Stimulated activated CD4-positive, alpha-beta T cell treated with anti-CD3 and anti-CD28 coated beads, TNF-alpha, amount 100 ng/mL, for 1 hour (primary cell): ENCODE measurements around the gene MPDU1.

Experiments
- DNase-seq, 3 donors: peaks; one replicate each; pipeline ENCODE4 v3.0.0-alpha.2; 2020; ENCODE audit warnings: low read depth in 3 of 3, low spot score in 1 of 3

The MPDU1 gene

DNA sequence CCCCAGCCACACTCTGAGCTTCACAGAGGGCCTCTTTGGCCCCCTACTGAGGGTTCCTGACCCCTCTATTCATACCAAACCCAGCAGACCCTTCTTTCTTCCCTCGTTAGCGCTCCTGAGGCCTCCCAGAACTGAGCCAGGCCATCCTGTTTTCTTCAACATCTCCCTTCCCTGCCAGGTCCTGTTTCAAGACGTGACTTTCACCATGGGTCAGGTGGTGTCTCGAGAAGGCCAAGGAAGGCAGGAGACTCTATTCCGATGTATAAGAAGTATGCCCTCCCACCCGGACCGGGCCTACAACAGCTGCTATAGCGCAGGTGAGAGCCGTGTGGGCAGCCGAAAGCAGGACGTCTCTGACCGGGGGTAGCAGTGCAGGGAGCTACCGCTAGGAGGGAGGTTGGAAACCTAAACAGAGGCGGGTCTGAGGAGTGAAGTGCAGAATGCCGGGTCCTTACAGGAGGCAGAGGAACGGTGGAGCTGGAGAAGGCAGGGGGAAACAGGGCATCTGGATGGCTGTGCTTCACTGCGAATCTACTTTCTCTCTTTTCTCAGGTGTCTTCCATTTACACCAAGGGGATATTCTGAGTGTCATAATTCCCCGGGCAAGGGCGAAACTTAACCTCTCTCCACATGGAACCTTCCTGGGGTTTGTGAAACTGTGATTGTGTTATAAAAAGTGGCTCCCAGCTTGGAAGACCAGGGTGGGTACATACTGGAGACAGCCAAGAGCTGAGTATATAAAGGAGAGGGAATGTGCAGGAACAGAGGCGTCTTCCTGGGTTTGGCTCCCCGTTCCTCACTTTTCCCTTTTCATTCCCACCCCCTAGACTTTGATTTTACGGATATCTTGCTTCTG is 23.3 kb upstream of the MPDU1 start:
- no peak for DNase-seq

DNA sequence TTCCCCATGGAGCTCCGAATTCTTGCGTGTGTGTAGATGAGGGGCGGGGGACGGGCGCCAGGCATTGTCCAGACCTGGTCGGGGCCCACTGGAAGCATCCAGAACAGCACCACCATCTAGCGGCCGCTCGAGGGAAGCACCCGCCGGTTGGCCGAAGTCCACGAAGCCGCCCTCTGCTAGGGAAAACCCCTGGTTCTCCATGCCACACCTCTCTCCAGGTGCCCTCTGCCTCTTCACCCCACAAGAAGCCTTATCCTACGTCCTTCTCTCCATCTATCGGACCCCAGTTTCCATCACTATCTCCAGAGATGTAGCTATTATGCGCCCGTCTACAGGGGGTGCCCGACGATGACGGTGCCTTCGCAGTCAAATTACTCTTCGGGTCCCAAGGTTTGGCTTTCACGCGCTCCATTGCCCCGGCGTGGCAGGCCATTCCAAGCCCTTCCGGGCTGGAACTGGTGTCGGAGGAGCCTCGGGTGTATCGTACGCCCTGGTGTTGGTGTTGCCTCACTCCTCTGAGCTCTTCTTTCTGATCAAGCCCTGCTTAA is 22.6 kb upstream of the MPDU1 start:
- DNase-seq, result peak; percentile 64 to 78 (median 65)

DNA sequence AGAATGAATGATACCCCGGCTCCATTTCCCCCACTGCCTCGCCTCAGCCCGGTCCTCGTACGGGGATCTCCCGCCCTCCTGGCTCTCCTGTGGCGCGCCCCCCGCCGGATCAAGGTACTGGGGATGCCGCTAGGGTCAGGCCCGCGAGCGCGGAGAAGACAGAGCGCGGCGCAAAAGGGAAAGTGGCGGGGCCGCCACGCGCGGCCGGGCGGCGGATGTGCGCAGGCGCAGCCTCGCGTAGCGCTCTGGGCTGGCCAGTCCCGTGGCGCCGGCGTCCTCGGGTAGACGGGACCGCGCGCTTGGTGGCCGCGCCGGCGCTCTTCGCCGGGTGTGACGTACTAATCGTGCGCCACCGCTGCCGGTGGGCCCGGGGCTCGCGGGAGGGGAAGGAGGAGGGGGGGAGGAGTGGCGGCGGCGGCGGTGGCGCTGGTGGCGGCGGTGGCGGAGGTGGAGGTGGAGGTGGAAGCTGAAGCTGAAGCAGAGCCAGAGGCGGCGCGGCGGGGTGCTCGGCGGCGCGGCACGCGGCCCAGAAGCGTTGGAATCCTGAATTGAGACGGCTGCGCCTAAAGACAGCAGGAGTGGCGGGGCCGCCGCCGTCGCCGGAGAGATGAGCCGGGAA is 22.0 kb upstream of the MPDU1 start, which contains the start of gene SENP3:
Gene SENP3, plus strand, starts transcription at position 331 of the 619 bp plus-strand sequence. CDS start 1,158 bp downstream, outside the sequence.
- DNase-seq, result peak; percentile 79 to 87 (median 82)

- DNase-seq, result no peak
Measured at GRCh38 chr17:7562208-7562605, 21.4 kb upstream of the MPDU1 start.

- DNase-seq, result no peak
Measured at GRCh38 chr17:7563115-7563869, 20.4 kb upstream of the MPDU1 start.

DNA sequence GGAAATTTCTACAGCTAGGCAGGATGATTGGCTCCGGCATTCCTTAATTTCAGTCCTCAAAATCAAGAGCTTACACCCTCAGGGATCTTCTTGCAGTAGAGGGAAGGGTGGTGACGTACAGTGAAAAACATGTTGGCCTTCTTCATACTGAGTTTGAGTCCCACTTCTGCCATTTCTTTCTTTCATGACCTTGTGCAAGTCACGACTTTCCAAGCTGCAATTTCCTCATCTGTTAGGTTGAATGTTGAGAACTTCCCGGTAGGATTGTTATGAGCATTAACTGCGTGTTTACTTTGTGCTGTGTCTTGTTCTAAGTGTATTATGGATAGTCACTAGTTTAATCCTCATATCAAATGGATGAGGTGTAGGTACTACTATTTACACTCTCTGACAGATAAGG is 14.1 kb upstream of the MPDU1 start:
- DNase-seq, result no peak

GRCh38 chr17:7570351-7570750 is 13.3 kb upstream of the MPDU1 start:
- DNase-seq, result no peak

- no peak for DNase-seq
Measured at GRCh38 chr17:7572338-7572587, 11.4 kb upstream of the MPDU1 start.

DNA sequence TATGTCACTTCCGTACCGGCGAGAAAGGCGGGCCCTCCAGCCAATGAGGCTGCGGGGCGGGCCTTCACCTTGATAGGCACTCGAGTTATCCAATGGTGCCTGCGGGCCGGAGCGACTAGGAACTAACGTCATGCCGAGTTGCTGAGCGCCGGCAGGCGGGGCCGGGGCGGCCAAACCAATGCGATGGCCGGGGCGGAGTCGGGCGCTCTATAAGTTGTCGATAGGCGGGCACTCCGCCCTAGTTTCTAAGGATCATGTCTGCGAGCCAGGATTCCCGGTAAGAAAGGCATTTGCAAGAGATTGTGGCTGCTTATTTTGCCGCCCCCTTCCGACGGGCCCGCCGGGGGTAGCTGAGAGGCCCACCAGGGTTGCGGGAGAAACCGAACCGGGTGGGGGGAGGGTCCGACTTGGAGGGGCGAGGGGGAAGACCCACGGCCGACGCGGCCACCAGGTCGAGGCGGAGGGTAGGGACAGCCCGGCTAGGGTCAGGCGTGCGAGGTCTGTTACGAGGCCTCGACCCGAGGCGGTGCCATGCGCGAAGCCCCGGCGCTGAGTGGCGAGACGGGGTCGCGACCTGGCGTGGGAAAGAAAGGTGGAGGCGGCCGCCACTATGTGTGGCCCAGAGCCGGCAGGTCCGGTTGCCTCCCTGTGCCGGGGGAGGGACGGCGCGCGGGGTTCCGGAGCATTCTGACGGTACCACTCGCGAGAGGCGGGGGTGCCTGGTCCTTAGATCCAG is 10.9 kb upstream of the MPDU1 start:
- DNase-seq, result peak; percentile 99 to 100 (median 100)

DNA sequence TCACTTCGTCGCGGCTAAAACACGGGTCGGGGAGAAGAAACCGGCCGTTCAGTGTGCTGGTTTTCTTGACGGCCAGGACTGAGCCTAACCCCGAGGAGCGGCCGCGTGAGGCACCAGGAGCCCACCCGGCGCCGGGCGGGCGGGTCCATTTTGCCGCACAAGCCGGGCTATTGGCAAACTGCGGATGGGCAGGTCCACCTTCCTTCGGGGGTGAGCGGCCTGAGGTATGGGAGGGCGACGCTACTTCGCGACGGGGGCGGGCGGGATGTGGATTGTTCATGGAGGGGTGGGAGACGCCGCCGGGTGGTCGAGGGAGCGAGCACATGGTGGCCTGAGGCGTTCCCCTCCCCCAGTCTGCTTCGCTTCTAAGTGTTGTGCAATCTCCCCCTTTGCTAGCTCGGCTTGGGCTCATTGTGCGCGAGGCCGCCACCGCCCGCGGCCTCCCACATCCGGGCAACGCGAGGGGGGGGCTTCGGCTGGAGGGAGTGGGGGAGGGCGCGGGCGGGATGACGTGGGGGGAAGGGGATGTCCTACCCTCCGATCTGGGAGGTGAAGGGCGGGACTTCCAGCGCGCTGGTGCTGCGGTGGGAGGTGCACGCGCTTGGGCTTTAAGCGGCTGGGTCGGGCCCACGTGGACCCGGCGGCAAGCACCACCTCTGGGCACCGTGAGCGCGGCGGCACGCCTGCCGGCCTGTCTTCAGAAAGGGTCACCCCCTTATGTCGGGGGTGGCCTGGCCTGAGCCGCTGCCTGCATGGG is 10.2 kb upstream of the MPDU1 start:
- DNase-seq, result peak; percentile 76 to 84 (median 83)

DNA sequence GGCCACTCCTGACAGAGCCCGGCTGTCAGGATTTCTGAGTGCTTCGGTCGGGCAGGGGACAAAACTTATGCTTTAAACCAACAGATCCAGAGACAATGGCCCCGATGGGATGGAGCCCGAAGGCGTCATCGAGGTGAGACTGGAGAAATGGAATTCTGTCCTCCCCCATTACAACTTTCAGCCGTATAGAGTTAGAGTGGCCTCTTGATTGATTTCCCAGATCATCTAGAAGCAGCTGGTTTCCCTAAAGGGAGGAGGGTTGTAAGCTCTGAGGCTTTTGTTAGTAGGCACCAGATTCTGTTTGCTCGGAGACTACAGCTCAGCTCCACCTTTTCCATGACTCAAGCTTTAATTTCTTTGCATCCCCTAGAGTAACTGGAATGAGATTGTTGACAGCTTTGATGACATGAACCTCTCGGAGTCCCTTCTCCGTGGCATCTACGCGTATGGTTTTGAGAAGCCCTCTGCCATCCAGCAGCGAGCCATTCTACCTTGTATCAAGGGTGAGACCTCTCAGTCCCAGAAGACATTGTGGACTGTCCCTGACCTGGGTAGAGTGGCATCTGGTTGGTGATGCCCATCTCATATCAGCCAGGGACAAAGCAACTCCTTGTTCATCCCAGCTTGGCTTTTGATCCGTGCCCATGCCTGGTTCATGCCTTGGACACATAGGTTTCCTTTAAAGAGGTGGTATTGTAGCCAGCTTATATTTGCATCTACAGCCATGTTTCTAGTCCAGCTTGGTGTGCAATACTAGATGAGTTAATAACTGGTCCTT is 9.3 kb upstream of the MPDU1 start:
- DNase-seq, result no peak

DNA sequence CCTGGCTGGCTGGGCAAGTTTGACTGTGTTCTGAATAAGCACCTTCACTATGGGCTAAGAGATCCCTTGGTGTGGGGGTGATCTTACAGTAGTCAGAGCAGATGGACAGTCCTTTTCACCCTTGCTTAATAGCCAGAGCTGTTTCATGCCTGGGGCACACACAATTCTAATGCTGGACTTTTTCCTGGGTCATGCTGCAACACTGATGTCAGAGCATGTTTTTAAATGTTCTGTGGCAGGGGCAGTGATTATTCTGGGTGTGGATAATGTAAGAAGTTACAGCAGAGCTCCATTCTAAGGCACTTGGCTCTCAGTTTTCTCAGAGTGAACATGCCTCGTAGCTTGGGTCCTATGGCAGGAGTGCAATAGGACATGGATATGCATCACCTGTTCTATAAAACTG is 8.2 kb upstream of the MPDU1 start:
- no peak for DNase-seq

DNA sequence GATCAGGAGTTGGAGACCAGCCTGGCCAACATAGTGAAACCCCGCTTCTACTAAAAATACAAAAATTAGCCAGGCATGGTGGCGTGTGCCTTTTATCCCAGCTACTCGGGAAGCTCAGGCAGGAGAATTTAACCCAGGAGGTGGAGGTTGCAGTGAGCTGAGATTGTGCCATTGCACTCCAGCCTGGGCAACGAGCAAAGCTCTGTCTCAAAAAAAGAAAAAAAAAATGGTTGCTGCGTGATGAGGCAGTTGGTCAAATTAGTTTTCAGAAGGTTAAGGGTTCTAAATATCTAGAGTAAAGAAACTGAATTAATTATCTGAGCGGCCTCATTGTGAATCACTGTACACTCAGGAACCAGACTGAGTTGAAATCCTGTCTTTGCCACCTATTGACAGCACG is 7.7 kb upstream of the MPDU1 start:
- no peak for DNase-seq

- DNase-seq, result no peak
Measured at GRCh38 chr17:7576432-7576937, 7.2 kb upstream of the MPDU1 start.

- DNase-seq, result no peak
Measured at GRCh38 chr17:7577327-7578199, 6.1 kb upstream of the MPDU1 start.

GRCh38 chr17:7579001-7579833 is 4.4 kb upstream of the MPDU1 start, which contains the start of gene CD68:
TSS of gene CD68 (plus strand) at chr17:7579638. CDS start at chr17:7579678, 40 bp downstream.
- peak in 2 of 3 donors; percentile 36 to 58 for DNase-seq

DNA sequence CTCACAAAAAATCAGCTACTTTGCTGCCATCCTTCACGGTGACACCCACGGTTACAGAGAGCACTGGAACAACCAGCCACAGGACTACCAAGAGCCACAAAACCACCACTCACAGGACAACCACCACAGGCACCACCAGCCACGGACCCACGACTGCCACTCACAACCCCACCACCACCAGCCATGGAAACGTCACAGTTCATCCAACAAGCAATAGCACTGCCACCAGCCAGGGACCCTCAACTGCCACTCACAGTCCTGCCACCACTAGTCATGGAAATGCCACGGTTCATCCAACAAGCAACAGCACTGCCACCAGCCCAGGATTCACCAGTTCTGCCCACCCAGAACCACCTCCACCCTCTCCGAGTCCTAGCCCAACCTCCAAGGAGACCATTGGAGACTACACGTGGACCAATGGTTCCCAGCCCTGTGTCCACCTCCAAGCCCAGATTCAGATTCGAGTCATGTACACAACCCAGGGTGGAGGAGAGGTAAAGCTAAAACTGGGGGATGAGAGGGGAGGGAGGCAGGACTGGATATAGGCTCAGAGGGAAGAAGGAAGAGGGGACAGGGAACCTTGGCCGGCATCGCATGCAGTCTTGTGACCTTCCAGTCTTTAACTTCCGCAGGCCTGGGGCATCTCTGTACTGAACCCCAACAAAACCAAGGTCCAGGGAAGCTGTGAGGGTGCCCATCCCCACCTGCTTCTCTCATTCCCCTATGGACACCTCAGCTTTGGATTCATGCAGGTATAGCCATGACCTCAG is 3.6 kb upstream of the MPDU1 start:
- DNase-seq, result no peak
